DMS114 treated with DMSO at 0.1 percent for 48 hours (cell line): ENCODE results near the gene CMTM4.
A peak's percentile ranks its signal among the peaks of the same experiment; 100 is the strongest.
"Not testable (repeated sequence)": the region's sequence is repeated elsewhere in the genome, so short reads cannot be mapped to it uniquely, and the experiment has no call there.

ENCODE experiments used
- DNase-seq: peaks from one replicate; lab custom pipeline; 2025; ENCODE audit not compliant: unreplicated experiment; lab: John Stamatoyannopoulos, UW

Gene CMTM4

DNA sequence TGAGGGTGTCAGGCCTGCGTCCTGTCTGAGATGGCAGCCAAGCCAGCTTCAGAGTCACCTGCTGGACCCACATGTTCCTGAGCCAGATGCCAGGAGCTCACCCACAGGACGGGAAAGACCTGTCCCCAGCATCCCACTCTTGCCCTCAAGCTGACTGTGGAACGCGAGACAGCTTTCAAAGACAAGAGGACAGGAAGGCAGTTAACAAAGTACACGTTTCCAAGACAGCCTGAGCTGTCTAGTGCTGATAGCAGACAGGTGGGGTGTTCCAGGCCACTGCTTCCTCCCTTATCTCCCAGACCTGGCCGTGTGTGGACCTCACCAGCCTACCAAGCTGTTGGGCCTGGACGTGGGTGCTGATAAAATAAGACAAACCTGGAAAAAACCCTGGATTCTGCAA is 78.8 kb downstream of the CMTM4 start:
- no peak for DNase-seq

GRCh38 chr16:66617010-66617434 is 79.5 kb downstream of the CMTM4 start:
- DNase-seq: no peak

DNA sequence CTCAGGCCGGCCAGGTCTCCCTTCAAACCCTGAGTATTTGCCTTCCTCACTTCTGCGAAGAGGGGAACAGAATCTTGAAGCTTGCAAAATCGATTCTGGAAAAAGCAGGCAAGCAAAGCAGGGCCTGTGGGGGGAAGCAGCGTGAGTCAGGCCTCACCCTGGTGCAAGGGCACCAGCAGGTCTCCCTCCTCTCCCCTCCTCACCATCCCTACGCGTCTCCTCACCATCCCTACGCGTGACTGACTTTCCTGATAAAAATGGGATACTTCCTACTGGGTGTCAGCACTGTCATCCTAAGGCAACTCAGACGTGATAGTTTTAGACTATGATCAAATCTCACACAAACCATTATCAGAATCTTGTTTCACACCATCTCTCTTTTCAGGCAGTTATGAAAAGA is 80.0 kb downstream of the CMTM4 start:
- DNase-seq: no peak

- DNase-seq: no peak
These were observed 80.4 kb downstream of the CMTM4 start for GRCh38 chr16:66616169-66616568.

DNA sequence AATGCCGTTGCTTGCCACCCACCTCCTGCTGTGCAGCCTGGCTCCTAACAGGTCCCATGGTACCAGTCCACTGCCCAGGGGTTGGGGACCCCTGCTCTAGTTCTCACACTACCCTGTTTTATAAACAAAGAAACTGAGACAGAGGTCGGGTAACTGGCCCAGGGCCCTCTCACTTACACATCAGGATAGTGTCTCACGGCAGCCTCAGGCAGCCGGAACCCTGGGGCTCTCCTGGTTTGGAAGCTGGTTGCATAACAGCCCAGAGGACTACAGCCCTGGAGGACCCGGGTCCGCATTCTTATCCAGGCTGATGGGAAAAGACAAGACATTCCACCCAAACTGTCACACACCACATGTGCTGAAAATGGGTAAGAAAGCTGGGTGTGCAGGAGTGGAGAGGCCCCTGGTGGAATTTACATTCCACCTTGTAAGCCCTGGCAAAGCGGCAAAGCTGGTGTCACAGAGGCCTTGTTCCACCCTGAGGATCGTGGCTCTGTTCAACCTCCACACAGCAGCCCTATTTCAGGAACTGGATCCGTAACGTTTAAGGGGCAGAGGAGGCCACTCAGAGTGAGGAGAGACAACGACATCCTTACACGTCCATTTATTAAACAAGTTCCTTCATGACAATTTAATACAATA is 82.3 kb downstream of the CMTM4 start:
- no peak for DNase-seq

GRCh38 chr16:66612422-66612821 is 84.1 kb downstream of the CMTM4 start:
- DNase-seq: no peak

- not testable (repeated sequence) for DNase-seq
These were observed 84.6 kb downstream of the CMTM4 start for GRCh38 chr16:66611911-66612310.

GRCh38 chr16:66610111-66610820 is 86.3 kb downstream of the CMTM4 start:
- DNase-seq: no peak

- DNase-seq: no peak
These were observed 87.4 kb downstream of the CMTM4 start for GRCh38 chr16:66609139-66609510.

DNA sequence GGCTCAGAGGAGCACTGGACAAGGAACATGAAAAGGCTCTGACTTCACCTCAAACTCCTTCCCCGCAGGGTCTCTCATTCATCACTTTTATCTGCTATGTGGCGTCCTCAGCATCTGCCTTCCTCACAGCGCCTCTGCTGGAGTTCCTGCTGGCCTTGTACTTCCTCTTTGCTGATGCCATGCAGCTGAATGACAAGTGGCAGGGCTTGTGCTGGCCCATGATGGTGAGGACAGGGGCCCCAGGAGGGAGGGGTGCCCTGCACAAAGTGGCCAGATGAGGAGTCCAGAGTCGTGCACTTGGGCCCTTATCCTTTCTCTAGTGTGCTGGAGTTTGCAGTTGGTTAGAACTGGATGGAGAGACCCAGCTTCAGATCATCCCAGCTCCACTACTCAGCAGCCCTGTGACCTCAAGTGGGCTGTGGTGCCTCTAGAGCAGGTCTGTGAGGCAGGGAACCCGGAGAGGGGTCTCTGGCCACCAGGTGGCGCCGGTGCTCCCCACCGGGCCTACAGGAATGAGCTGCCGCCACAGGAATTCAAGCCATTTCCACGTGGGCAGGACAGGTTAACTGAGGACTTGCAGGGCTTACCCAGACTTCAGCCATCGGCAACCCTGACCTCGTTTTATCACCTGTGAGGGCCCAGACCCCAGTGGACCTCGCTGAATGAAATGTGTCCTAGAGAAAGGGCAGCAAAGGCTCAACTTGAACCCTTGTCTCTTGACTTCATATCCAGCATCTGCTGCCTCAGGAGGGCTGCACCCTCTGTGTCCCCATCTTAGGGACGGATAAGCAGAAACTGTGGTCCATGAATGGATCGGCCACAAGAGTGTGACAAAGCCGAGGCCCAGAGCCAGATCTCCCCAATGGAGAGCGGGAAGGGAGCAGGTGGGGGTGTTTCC is 88.1 kb downstream of the CMTM4 start:
- peak; percentile 51 for DNase-seq

GRCh38 chr16:66605979-66606751 is 90.4 kb downstream of the CMTM4 start:
- no peak for DNase-seq

- no peak for DNase-seq
These were observed 91.2 kb downstream of the CMTM4 start for GRCh38 chr16:66605177-66605978.

DNA sequence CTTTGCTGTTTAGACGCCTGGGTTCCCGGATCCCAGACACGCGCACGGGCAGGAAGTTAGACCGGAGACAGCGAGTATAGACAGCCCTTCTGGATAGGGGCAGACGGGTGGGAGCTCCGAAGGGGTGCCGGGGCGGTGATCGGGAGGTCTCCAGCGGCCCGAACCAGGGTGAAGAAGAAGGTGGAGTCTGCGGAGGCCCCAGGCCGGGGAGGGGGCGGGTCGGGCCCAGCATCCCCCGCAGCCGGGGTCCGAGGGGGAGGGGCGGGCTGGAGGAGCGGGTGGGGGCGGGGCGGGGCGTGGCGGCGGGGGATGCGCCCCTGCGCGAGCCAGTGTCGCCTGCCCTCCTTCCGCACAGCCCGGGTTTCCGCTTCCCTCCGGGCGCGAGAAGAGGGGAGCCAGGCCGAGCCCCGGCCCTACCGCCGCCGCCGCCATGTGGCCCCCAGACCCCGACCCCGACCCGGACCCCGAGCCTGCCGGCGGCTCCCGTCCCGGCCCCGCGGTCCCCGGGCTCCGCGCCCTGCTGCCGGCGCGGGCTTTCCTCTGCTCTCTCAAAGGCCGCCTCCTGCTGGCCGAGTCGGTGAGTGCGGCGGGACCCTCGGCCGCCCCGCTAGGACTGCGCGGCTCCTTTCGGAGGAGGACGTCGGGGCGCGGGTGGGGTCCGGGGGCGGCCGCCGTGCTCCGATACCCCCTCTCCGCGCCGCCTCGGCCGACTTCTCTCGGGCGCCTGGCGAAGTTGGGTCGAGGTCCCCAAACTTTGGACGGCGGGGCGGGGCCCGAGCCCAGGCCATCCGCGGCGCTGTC is 92.0 kb downstream of the CMTM4 start, which contains the start of gene CMTM3:
TSS of gene CMTM3 (plus strand) at position 329 of the 801 bp plus-strand sequence. CDS start at position 431, 102 bp downstream.
- peak; percentile 68 for DNase-seq

DNA sequence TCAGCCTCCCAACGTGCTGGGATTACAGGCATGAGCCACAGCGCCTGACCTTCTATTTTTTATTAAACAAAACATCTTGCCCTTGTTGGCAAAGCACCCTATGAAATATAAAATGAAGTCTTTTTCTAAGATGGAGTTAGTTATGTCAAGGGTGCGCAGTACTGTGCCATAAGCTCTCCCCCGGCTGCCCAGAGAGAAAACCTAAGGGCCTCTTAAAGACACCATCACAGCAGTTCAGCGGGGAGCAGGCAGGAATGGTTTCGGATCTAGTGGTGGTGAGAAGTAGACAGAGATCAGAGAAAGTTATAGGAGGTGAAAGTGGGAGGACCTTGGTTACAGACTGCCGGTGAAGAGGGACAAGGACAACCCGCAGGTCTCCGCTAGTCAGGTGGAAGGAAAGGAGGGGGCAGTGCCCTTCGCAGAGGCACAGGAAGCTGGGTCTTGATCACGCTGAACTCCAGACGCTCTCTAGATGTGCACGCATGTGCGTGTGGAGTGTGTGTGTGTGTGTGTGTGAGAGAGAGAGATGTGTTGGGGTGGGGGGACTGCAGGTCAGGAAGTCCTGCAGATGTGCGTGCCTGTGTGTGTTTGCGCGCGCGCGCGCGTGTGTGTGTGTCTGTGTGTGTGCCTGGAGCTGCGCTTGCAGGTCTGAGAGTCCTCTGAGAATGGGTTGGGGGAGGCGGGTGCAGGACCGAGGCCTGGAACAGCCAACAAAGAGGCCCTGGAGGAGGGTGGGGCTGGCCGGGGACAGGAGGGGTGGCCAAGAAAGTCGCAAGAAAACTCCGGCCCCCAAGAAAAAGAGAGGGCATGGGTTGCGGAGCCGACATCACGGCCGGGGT is 92.8 kb downstream of the CMTM4 start:
- DNase-seq: peak; percentile 68

GRCh38 chr16:66601471-66601870 is 95.1 kb downstream of the CMTM4 start:
- DNase-seq: no peak

- DNase-seq: no peak
These were observed 96.1 kb downstream of the CMTM4 start for GRCh38 chr16:66600477-66600876.

DNA sequence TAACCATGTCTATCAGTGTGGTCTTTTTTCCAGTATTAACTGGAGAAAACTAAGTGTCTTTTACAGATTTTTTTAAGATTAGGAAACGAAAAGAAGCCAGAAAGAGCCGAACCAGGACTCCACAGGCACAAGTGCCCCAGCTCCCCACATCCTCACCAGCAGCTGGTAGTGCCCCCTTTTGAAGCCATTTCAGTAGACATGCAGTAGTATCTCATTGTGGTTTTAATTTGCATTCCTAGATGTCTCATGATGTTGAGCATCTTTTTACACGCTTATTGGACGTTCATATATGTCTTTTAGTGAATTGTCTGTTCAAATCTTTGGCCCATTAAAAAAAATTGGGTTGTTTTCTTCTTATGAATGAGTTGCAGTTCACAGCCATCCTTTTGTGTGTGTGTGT is 96.8 kb downstream of the CMTM4 start:
- DNase-seq: no peak

GRCh38 chr16:66598111-66598510 is 98.4 kb downstream of the CMTM4 start:
- no peak for DNase-seq
